HepG2 (cell line): ENCODE results near the gene NUFIP1. TPM values are rescaled to one million over a fixed set of nuclear protein-coding genes. Genes with fewer than 3 reads are reported as not detected.
A peak's percentile ranks its signal among the peaks of the same experiment; 100 is the strongest.

ENCODE experiments used
- CCDC6 ChIP-seq: sonication (generic); formaldehyde crosslinking; IDR thresholded peaks from 2 replicates; pipeline ENCODE4 v1.8.1; 2022; ENCODE audit warnings: mild to moderate bottlenecking, missing genetic modification reagents, moderate library complexity
- HDAC6 ChIP-seq: fragments of 200-600 bp; sonication (generic); IDR thresholded peaks from 2 replicates; pipeline ENCODE4 v1.7.0; 2017; ENCODE audit warnings: mild to moderate bottlenecking, antibody characterized with exemption, low read length, low read depth
- HNRNPLL ChIP-seq: fragments of 200-400 bp; formaldehyde crosslinking; IDR thresholded peaks from 2 replicates; pipeline ENCODE4 v1.6.1; 2017; ENCODE audit warnings: mild to moderate bottlenecking, low read depth, low read length; ENCODE audit not compliant: poor library complexity, severe bottlenecking
- KDM1A ChIP-seq: IDR thresholded peaks from 2 replicates; pipeline ENCODE4 v1.6.1; 2016; ENCODE audit warnings: missing compliant biosample characterization
- KDM3A ChIP-seq: IDR thresholded peaks from 2 replicates; pipeline ENCODE4 v1.6.1; 2018; ENCODE audit warnings: low read depth, missing compliant biosample characterization
- KDM5A ChIP-seq: fragments of 200-600 bp; sonication (generic); IDR thresholded peaks from 2 replicates; pipeline ENCODE4 v1.7.0; 2018; ENCODE audit warnings: antibody characterized with exemption, mild to moderate bottlenecking, low read length, borderline replicate concordance
- NFKBIZ ChIP-seq: IDR thresholded peaks from 2 replicates; pipeline ENCODE4 v1.6.1; 2018; ENCODE audit warnings: missing genetic modification reagents, missing compliant biosample characterization
- PHB2 ChIP-seq: fragments of 450-650 bp; IDR thresholded peaks from 2 replicates; pipeline ENCODE4 v1.6.1; 2018; ENCODE audit not compliant: partially characterized antibody
- SP1 ChIP-seq, 2 experiments: fragments of 450-650 bp in 1 of 2; sonication (generic) in 1 of 2; formaldehyde crosslinking in 1 of 2; IDR thresholded peaks; 2 replicates each; pipeline versions ENCODE4 v1.4.0 to v1.6.1; 2016 to 2020; ENCODE audit warnings: missing genetic modification reagents in 1 of 2
- SP4 ChIP-seq: sonication (generic); formaldehyde crosslinking; IDR thresholded peaks from 2 replicates; pipeline ENCODE4 v1.8.1; 2023; ENCODE audit warnings: mild to moderate bottlenecking, missing genetic modification reagents
- SPEN ChIP-seq: sonication (generic); formaldehyde crosslinking; IDR thresholded peaks from 2 replicates; pipeline ENCODE4 v1.5.1; 2020; ENCODE audit warnings: low read depth, mild to moderate bottlenecking, missing genetic modification reagents
- SRY ChIP-seq: sonication (generic); formaldehyde crosslinking; IDR thresholded peaks from 2 replicates; pipeline ENCODE4 v1.8.0; 2022; ENCODE audit warnings: mild to moderate bottlenecking, missing genetic modification reagents
- ZFP37 ChIP-seq: sonication (generic); formaldehyde crosslinking; IDR thresholded peaks from 2 replicates; pipeline ENCODE4 v1.4.0; 2020; ENCODE audit warnings: missing genetic modification reagents, borderline replicate concordance
- ZNF296 ChIP-seq: sonication (generic); formaldehyde crosslinking; conservative IDR thresholded peaks from 2 replicates; pipeline ENCODE4 v1.5.0; 2020; ENCODE audit warnings: mild to moderate bottlenecking, missing genetic modification reagents
- ZNF329 ChIP-seq: sonication (generic); formaldehyde crosslinking; IDR thresholded peaks from 2 replicates; pipeline ENCODE4 v1.9.0; 2021; ENCODE audit warnings: low read depth, mild to moderate bottlenecking, missing genetic modification reagents
- ZNF343 ChIP-seq: sonication (generic); formaldehyde crosslinking; IDR thresholded peaks from 2 replicates; pipeline ENCODE4 v1.4.0; 2020; ENCODE audit warnings: mild to moderate bottlenecking, missing genetic modification reagents
- ZNF446 ChIP-seq: sonication (generic); formaldehyde crosslinking; IDR thresholded peaks from 2 replicates; pipeline ENCODE4 v1.5.0; 2020; ENCODE audit warnings: mild to moderate bottlenecking, missing genetic modification reagents
- polyA plus RNA-seq, 8 experiments: library from polyadenylated mRNA; depleted of rRNA in 3 of 8; stranded (reverse) in 7 of 8; unstranded in 1 of 8; fragments of >200 nt; fragmentation: Illumina TruSeq in 4 of 8; extraction: Trizol in 4 of 8; gene quantifications; 2 replicates each; pipeline versions ENCODE4 v1.2.1 to v1.2.3, GENCODE V29; 2011 to 2016; ENCODE audit warnings: low read depth in 4 of 8, missing spikeins in 1 of 8, mixed read lengths in 1 of 8; ENCODE audit not compliant: insufficient read depth in 1 of 8
- total RNA-seq, 5 experiments: library from RNA; depleted of rRNA; stranded (reverse); fragments of >200 nt; fragmentation: Illumina TruSeq; extraction: Trizol; gene quantifications; 2 replicates each; pipeline ENCODE4 v1.2.3, GENCODE V29; 2016; ENCODE audit warnings: low read depth in 1 of 5
- TF ChIP-seq, protein P1 (sequence below): IDR thresholded peaks from 2 replicates; pipeline ENCODE4 v1.6.1; 2016; ENCODE audit warnings: low read depth, control low read depth
- TF ChIP-seq, protein P2 (sequence below): IDR thresholded peaks from 2 replicates; pipeline ENCODE4 v1.6.1; 2016; ENCODE audit warnings: mild to moderate bottlenecking, missing biosample characterization, missing genetic modification reagents
- TF ChIP-seq, protein P3 (sequence below): sonication (generic); formaldehyde crosslinking; IDR thresholded peaks from 2 replicates; pipeline ENCODE4 v1.8.1; 2023; ENCODE audit warnings: mild to moderate bottlenecking, missing genetic modification reagents
- TF ChIP-seq, protein P4 (sequence below): IDR thresholded peaks from 2 replicates; pipeline ENCODE4 v1.6.1; 2016; ENCODE audit warnings: control low read depth
- TF ChIP-seq, protein P5 (sequence below): sonication (generic); formaldehyde crosslinking; IDR thresholded peaks from 2 replicates; pipeline ENCODE4 v1.4.0; 2020; ENCODE audit warnings: missing genetic modification reagents, low read depth, mild to moderate bottlenecking, borderline replicate concordance
- TF ChIP-seq, protein P6 (sequence below): sonication (generic); IDR thresholded peaks from 2 replicates; pipeline ENCODE4 v1.6.1; 2016; ENCODE audit warnings: low read depth, borderline replicate concordance
- TF ChIP-seq, protein P7 (sequence below): sonication (generic); formaldehyde crosslinking; IDR thresholded peaks from 2 replicates; pipeline ENCODE4 v1.5.0; 2020; ENCODE audit warnings: mild to moderate bottlenecking, low read depth, missing genetic modification reagents, borderline replicate concordance

NUFIP1 gene
- total and polyA plus RNA-seq, 2 of the 13 experiments (the other 11 are each of a cell fraction or from before 2014, with no cell fraction given) = 1.9 to 10.3 TPM

DNA sequence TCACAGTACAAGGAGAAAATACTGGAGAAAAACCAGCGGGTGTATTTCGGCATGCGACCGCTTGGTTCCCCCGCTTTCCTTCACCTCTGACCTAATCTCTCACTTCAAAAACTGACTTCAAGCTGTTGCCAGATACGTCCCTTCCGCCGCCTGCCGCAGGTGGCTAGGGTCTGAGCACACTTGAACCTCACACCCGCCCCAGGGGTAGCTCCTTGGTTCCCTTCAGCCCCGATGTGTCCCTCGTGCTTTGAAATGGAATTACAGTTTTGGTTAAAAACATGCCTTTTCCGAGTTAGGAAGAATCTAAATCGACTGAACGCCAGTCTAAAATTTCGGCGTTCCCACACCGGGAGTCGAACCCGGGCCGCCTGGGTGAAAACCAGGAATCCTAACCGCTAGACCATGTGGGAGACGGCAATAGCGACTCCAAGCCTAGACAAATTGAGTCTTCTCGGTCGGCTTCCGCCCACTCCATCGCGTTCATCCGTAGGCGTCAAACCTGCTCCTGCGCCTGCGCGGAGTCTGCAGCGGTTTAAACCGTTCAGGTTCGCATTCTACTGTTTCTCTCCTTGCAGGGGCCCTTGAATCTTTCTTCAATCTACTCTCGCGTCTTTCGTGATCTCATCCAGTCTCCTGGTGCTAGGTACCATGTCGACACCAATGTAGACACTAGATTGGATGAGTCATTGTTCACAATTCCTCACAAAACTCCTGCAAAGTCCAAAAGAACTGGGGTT, 71.5 kb downstream of the NUFIP1 start (continued):
- TF ChIP-seq, protein P1, sequence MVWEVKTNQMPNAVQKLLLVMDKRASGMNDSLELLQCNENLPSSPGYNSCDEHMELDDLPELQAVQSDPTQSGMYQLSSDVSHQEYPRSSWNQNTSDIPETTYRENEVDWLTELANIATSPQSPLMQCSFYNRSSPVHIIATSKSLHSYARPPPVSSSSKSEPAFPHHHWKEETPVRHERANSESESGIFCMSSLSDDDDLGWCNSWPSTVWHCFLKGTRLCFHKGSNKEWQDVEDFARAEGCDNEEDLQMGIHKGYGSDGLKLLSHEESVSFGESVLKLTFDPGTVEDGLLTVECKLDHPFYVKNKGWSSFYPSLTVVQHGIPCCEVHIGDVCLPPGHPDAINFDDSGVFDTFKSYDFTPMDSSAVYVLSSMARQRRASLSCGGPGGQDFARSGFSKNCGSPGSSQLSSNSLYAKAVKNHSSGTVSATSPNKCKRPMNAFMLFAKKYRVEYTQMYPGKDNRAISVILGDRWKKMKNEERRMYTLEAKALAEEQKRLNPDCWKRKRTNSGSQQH (CRISPR knock-in tag) = no peak
- peak; percentile 22 for TF ChIP-seq NFKBIZ (CRISPR knock-in tag)
- TF ChIP-seq, protein P2, sequence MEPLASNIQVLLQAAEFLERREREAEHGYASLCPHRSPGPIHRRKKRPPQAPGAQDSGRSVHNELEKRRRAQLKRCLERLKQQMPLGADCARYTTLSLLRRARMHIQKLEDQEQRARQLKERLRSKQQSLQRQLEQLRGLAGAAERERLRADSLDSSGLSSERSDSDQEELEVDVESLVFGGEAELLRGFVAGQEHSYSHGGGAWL (CRISPR knock-in tag) = peak; percentile 55; the same call in 1 of the 2 replicates
- TF ChIP-seq KDM3A = no peak
- TF ChIP-seq, protein P3, sequence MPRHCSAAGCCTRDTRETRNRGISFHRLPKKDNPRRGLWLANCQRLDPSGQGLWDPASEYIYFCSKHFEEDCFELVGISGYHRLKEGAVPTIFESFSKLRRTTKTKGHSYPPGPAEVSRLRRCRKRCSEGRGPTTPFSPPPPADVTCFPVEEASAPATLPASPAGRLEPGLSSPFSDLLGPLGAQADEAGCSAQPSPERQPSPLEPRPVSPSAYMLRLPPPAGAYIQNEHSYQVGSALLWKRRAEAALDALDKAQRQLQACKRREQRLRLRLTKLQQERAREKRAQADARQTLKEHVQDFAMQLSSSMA = no peak
- TF ChIP-seq SP1 (IDR thresholded peaks at IDR 0.05) = no peak
- TF ChIP-seq SP1 (CRISPR knock-in tag; IDR thresholded peaks at IDR 0.05) = 0 out of 2 replicates have a peak, but pooled peaks have one; percentile 8
- TF ChIP-seq KDM5A = peak; percentile 83; the same call in 1 of the 2 replicates
- TF ChIP-seq SPEN (CRISPR knock-in tag) = peak; percentile 50; the same call in 1 of the 2 replicates
- 0 out of 2 replicates have a peak, but pooled peaks have one; percentile 33 for TF ChIP-seq ZNF343
- TF ChIP-seq, protein P4, sequence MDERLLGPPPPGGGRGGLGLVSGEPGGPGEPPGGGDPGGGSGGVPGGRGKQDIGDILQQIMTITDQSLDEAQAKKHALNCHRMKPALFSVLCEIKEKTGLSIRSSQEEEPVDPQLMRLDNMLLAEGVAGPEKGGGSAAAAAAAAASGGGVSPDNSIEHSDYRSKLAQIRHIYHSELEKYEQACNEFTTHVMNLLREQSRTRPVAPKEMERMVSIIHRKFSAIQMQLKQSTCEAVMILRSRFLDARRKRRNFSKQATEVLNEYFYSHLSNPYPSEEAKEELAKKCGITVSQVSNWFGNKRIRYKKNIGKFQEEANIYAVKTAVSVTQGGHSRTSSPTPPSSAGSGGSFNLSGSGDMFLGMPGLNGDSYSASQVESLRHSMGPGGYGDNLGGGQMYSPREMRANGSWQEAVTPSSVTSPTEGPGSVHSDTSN (CRISPR knock-in tag) = no peak
- no peak; the same call in 1 of the 2 replicates for TF ChIP-seq SRY (CRISPR knock-in tag)
- TF ChIP-seq, protein P5, sequence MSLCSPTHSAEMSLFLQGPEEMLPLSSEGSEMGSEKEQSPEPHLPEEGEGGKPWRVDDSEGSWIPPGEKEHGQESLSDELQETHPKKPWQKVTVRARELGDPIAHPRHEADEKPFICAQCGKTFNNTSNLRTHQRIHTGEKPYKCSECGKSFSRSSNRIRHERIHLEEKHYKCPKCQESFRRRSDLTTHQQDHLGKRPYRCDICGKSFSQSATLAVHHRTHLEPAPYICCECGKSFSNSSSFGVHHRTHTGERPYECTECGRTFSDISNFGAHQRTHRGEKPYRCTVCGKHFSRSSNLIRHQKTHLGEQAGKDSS (CRISPR knock-in tag) = no peak
- no peak for TF ChIP-seq ZNF329 (CRISPR knock-in tag)
- no peak for TF ChIP-seq KDM1A
- TF ChIP-seq PHB2 = no peak
- TF ChIP-seq, protein P6, sequence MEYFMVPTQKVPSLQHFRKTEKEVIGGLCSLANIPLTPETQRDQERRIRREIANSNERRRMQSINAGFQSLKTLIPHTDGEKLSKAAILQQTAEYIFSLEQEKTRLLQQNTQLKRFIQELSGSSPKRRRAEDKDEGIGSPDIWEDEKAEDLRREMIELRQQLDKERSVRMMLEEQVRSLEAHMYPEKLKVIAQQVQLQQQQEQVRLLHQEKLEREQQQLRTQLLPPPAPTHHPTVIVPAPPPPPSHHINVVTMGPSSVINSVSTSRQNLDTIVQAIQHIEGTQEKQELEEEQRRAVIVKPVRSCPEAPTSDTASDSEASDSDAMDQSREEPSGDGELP = no peak; the same call in 1 of the 2 replicates
- no peak for TF ChIP-seq ZNF446 (CRISPR knock-in tag)
- TF ChIP-seq, protein P7, sequence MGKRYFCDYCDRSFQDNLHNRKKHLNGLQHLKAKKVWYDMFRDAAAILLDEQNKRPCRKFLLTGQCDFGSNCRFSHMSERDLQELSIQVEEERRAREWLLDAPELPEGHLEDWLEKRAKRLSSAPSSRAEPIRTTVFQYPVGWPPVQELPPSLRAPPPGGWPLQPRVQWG (CRISPR knock-in tag) = no peak
- TF ChIP-seq ZFP37 (CRISPR knock-in tag) = no peak
- no peak for TF ChIP-seq HDAC6
- no peak; the same call in 1 of the 2 replicates for TF ChIP-seq SP4 (CRISPR knock-in tag)
- no peak for TF ChIP-seq CCDC6 (CRISPR knock-in tag)
- TF ChIP-seq HNRNPLL = peak; percentile 17
- TF ChIP-seq ZNF296 = no peak
